GM12878 (cell line): ENCODE measurements around the gene OSBPL5. TPM values are rescaled to one million over a fixed set of nuclear protein-coding genes. Genes with fewer than 3 reads are reported as not detected.

Experiments used
- ATAC-seq: fragments of 200-7000 bp; cut with Tn5 transposase; 3 replicates; pipeline ENCODE4 v1.9.1; 2020; ENCODE audit warnings: mild to moderate bottlenecking, moderate library complexity
- BruUV-seq: library from RNA; stranded (reverse); fragments of 400-500 nt; replicated peaks from 2 replicates; lab custom pipeline; 2021; lab: Mats Ljungman, UMichigan
- CTCF ChIA-PET: fragments of 300-600 bp; sonication (Branson Sonifier 250); formaldehyde crosslinking; extraction: SDS; loops from one replicate; lab custom pipeline; 2021; ENCODE audit warnings: inconsistent platforms; lab: Yijun Ruan, JAX
- POLR2A ChIA-PET: fragments of 350-600 bp; formaldehyde crosslinking; extraction: SDS; loops from one replicate; lab custom pipeline; 2021; ENCODE audit warnings: inconsistent platforms; lab: Charles Lee
- RAD21 ChIA-PET: fragments of 300-600 bp; sonication (Branson Sonifier 250); formaldehyde crosslinking; loops from one replicate; lab custom pipeline; 2023; ENCODE audit warnings: antibody characterized with exemption; ENCODE audit not compliant: unreplicated experiment; lab: Charles Lee
- SMC1A ChIA-PET: fragments of 300-600 bp; sonication (Branson Sonifier 250); formaldehyde crosslinking; loops from one replicate; lab custom pipeline; 2023; ENCODE audit not compliant: unreplicated experiment, uncharacterized antibody; lab: Charles Lee
- DNase-seq: peaks from one replicate; pipeline ENCODE4 v3.0.0-alpha.2; 2011; ENCODE audit warnings: low read depth, low spot score
- FAIRE-seq: peaks from 3 replicates; lab custom pipeline; 2011; peaks lifted over from hg19 to GRCh38; lab: Jason Lieb, UNC
- H2AFZ ChIP-seq: 2 replicates; pipeline ENCODE4 v1.6.0; 2011; ENCODE audit warnings: low read depth, low read length, control low read depth; ENCODE audit not compliant: control insufficient read depth
- H3K27ac ChIP-seq: 2 replicates; pipeline ENCODE4 v1.5.1; 2011; ENCODE audit warnings: control low read depth; ENCODE audit not compliant: control insufficient read depth, insufficient read depth
- H3K27me3 ChIP-seq, 2 experiments: replicated peaks in 1 of 2; 2 replicates each; pipeline versions ENCODE4 v1.6.0 to v1.6.1; 2011; ENCODE audit warnings: low read length in 1 of 2; ENCODE audit not compliant: control insufficient read depth in 2 of 2, insufficient read depth in 2 of 2
- H3K36me3 ChIP-seq, 2 experiments: 2 replicates each; pipeline ENCODE4 v1.5.1; 2011; ENCODE audit warnings: low read length in 1 of 2; ENCODE audit not compliant: control insufficient read depth in 2 of 2, insufficient read depth in 2 of 2
- H3K4me1 ChIP-seq: 2 replicates; pipeline ENCODE4 v1.6.1; 2011; ENCODE audit warnings: mild to moderate bottlenecking, low read length, moderate library complexity, mixed read lengths; ENCODE audit not compliant: control insufficient read depth, insufficient read depth
- H3K4me2 ChIP-seq: 2 replicates; pipeline ENCODE4 v1.6.0; 2011; ENCODE audit warnings: control low read depth; ENCODE audit not compliant: control insufficient read depth, insufficient read depth
- H3K4me3 ChIP-seq: fragments of 200-600 bp; sonication (generic); 2 replicates; pipeline ENCODE4 v1.5.1; 2016
- H3K79me2 ChIP-seq: 2 replicates; pipeline ENCODE4 v1.6.0; 2011; ENCODE audit warnings: low read length; ENCODE audit not compliant: control insufficient read depth, insufficient read depth
- H3K9ac ChIP-seq: 2 replicates; pipeline ENCODE4 v1.8.0; 2011; ENCODE audit warnings: low read length, control low read depth, mixed read lengths; ENCODE audit not compliant: control insufficient read depth, insufficient read depth
- H3K9me3 ChIP-seq: replicated peaks from 3 replicates; pipeline ENCODE4 v1.5.1; 2011; ENCODE audit warnings: mild to moderate bottlenecking, low read length; ENCODE audit not compliant: control insufficient read depth, insufficient read depth
- H4K20me1 ChIP-seq: 2 replicates; pipeline ENCODE4 v1.6.0; 2011; ENCODE audit not compliant: control insufficient read depth, insufficient read depth
- CHD1 ChIP-seq: IDR thresholded peaks from 2 replicates; pipeline ENCODE4 v1.6.1; 2012; ENCODE audit warnings: low read depth, low read length, improper control_type of control experiment
- KLF5 ChIP-seq: fragments of 450-650 bp; IDR thresholded peaks from 2 replicates; pipeline ENCODE4 v1.6.1; 2014; ENCODE audit warnings: mild to moderate bottlenecking; ENCODE audit not compliant: partially characterized antibody
- MYB ChIP-seq: fragments of 150-350 bp; IDR thresholded peaks from 2 replicates; pipeline ENCODE4 v1.6.1; 2014; ENCODE audit warnings: mild to moderate bottlenecking, low read depth, low read length, borderline replicate concordance
- NRF1 ChIP-seq: conservative IDR thresholded peaks from 2 replicates; pipeline ENCODE4 v1.6.1; 2011; ENCODE audit warnings: mild to moderate bottlenecking, low read depth, low read length, improper control_type of control experiment
- RELB ChIP-seq: fragments of 450-650 bp; IDR thresholded peaks from 2 replicates; pipeline ENCODE4 v1.6.1; 2017; ENCODE audit warnings: low read depth, mild to moderate bottlenecking, moderate library complexity
- REST ChIP-seq: IDR thresholded peaks from 2 replicates; pipeline ENCODE4 v1.6.1; 2012; ENCODE audit warnings: mild to moderate bottlenecking, low read depth, low read length
- STAT3 ChIP-seq: IDR thresholded peaks from 2 replicates; pipeline ENCODE4 v1.6.1; 2011; ENCODE audit warnings: low read depth, low read length, improper control_type of control experiment
- SUZ12 ChIP-seq: fragments of 200-600 bp; sonication (generic); IDR thresholded peaks from one replicate; pipeline ENCODE4 v1.6.1; 2018; ENCODE audit warnings: antibody characterized with exemption, mild to moderate bottlenecking; ENCODE audit not compliant: unreplicated experiment
- ZZZ3 ChIP-seq: IDR thresholded peaks from 2 replicates; pipeline ENCODE4 v1.6.1; 2011; ENCODE audit warnings: low read depth; ENCODE audit not compliant: control insufficient read depth, insufficient read length
- WGBS: methylation state at CpG from one replicate; pipeline ENCODE4 v1.1.6; 2016; ENCODE audit warnings: low lambda C conversion rate; ENCODE audit not compliant: insufficient replicate concordance, insufficient coverage; ENCODE audit errors: missing lambda C conversion rate; 5-methylcytosine and 5-hydroxymethylcytosine counted together
- in situ Hi-C: fragments of 300-500 bp; cut with MboI; formaldehyde crosslinking; loops from 9 replicates; pipeline ENCODE4 v1.14.3; 2018; ENCODE audit warnings: mixed read lengths
- intact Hi-C: fragments of 100-400 bp; cut with micrococcal nuclease; formaldehyde crosslinking; loops from one replicate; pipeline ENCODE4 v1.14.2; 2022; ENCODE audit not compliant: unreplicated experiment
- polyA plus RNA-seq, 11 experiments: library from polyadenylated mRNA; depleted of rRNA in 4 of 11; unstranded in 6 of 11; stranded (reverse) in 5 of 11; fragments of >200 nt; fragmentation: Nextera tagmentation in 4 of 11; fragmentation: Illumina TruSeq in 1 of 11; extraction: Ambion mirVana in 4 of 11; extraction: Trizol in 1 of 11; gene quantifications; 1 replicate in 1 of 11; 2 replicates in 10 of 11; pipeline versions ENCODE4 v1.2.1 to v1.2.3, GENCODE V29; 2011 to 2016; ENCODE audit warnings: inconsistent platforms in 2 of 11, missing spikeins in 2 of 11, low read depth in 1 of 11
- total RNA-seq, 4 experiments: library from RNA; depleted of rRNA in 3 of 4; stranded (reverse); fragments of >200 nt in 3 of 4; fragmentation: Illumina TruSeq in 1 of 4; extraction: Trizol in 1 of 4; gene quantifications; 2 replicates each; pipeline versions ENCODE4 v1.2.1 to v1.2.3, GENCODE V29; 2013 to 2021
- TF ChIP-seq, protein P1 (sequence below): fragments of 450-650 bp; IDR thresholded peaks from 2 replicates; pipeline ENCODE4 v1.6.1; 2016; ENCODE audit warnings: mild to moderate bottlenecking, moderate library complexity, borderline replicate concordance

Gene OSBPL5
- total and polyA plus RNA-seq, 10 of the 15 experiments (the other 5 are each of a cell fraction or from before 2014, with no cell fraction given) = not detected

DNA sequence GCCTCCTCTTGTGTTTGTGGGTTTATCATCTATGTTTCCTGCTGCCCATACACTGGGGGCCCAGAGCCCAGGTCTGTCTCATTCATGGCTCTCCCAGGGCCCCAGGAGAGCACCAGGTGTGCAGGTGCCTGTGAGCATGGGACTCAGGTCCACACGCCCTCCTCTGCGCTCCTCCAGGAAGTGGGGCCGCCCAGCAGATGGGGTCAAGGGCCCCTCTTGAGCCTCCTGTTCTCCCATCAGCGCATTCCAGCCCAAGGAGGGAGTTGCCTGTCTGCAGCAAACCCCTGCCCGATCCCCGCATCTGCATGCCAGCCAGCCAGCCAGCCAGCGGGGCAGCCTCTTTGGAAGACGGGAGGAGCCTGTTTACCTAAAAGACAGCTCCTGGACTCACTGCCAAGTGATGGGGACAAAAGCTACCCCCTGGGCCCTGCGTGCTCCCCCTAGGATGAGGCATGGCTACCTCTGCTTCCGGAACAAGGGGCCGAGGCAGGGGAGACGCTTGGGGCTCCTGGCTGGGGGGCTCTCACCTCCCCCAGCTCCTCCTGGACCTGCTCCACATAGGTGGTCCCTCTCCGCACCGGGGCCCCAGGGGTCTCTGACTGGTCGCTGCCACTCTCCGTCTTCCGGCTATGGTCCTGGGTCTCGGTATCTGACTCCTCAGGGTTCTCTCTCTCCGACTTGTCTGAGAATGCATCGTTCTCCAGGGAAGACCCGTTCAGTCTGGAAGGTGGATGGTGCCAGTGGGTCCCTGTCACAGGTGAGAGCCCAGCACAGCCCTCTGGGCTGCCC, 58.2 kb downstream of the OSBPL5 start (continued):
- TF ChIP-seq REST (no peak), NRF1 (no peak)
- TF ChIP-seq, all 136 proteins: peak for 0

DNA sequence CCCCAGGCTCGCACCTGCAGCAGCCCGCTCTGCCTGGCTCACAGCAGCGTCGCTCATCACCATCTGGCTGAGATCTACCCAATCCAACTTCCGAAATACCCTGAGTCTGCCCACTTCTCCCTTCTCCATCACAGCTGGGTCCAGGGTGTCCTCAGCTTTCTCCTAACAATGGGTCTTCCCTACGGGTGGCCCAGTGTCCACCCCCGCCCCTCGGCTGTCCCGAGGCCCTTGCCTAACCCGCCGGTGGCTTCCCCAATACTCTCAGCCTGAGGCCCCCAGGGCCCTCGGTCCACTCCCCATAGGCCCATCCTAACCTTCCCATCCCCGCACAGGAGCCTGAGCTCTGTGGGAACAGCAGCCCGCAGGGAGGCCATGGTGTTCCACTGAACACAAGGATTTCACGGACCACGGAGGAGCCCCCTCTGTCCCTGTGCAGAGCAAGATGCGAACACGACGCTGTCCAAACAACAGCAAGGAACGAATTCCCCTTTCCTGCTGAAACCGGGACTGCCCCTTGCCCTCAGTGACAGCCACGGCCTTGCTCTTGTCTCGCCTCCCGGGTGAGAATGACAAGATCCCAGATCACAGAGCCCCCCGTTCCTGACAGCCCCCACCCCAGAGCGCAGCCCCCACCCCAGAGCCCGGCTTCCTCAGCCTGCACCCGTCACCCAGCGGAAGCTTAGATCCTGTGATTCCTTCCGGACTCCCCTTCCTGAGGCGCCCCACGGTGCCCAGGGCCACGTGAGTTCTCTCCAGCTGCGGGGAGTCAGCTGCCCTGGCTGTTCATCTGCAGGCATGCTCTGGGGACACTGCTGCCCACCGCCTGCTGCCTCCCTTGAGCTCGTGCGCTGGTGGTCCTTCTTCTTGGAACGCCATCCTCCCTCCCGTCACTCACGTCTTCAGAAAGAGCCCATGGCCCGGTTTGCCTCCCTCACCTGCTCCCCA, 59.0 kb downstream of the OSBPL5 start:
- SMC1A ChIA-PET = no interaction called here
- ATAC-seq = no peak
- TF ChIP-seq MYB (no peak), RELB (no peak), STAT3 (no peak), CHD1 (no peak), KLF5 (no peak), ZZZ3 (no peak), SUZ12 (no peak)
- TF ChIP-seq, protein P1, sequence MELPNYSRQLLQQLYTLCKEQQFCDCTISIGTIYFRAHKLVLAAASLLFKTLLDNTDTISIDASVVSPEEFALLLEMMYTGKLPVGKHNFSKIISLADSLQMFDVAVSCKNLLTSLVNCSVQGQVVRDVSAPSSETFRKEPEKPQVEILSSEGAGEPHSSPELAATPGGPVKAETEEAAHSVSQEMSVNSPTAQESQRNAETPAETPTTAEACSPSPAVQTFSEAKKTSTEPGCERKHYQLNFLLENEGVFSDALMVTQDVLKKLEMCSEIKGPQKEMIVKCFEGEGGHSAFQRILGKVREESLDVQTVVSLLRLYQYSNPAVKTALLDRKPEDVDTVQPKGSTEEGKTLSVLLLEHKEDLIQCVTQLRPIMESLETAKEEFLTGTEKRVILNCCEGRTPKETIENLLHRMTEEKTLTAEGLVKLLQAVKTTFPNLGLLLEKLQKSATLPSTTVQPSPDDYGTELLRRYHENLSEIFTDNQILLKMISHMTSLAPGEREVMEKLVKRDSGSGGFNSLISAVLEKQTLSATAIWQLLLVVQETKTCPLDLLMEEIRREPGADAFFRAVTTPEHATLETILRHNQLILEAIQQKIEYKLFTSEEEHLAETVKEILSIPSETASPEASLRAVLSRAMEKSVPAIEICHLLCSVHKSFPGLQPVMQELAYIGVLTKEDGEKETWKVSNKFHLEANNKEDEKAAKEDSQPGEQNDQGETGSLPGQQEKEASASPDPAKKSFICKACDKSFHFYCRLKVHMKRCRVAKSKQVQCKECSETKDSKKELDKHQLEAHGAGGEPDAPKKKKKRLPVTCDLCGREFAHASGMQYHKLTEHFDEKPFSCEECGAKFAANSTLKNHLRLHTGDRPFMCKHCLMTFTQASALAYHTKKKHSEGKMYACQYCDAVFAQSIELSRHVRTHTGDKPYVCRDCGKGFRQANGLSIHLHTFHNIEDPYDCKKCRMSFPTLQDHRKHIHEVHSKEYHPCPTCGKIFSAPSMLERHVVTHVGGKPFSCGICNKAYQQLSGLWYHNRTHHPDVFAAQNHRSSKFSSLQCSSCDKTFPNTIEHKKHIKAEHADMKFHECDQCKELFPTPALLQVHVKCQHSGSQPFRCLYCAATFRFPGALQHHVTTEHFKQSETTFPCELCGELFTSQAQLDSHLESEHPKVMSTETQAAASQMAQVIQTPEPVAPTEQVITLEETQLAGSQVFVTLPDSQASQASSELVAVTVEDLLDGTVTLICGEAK = no peak

More for the DNA sequence above, 59.0 kb downstream of the OSBPL5 start:
- 38% methylated on average over 35 of the region's 41 CpGs for WGBS
- RAD21 ChIA-PET = no interaction called here
- FAIRE-seq (no peak), DNase-seq (no peak)
- Histone ChIP-seq H4K20me1 (no peaks in the 10 kb centered on the region), H2AFZ (no peak overlapping the region), H3K36me3 (no peaks in the 10 kb centered on the region), H3K4me2 (no peak overlapping the region), H3K4me1 (no peaks in the 10 kb centered on the region), H3K27ac (no peak overlapping the region), H3K79me2 (no peaks in the 10 kb centered on the region), H3K9me3 (no peaks in the 10 kb centered on the region), H3K9ac (no peak overlapping the region), H3K4me3 (no peak overlapping the region), H3K27me3 (no peaks in the 10 kb centered on the region; a peak in 1 of 4 replicates)
- intact Hi-C loops (no loop called here), in situ Hi-C loops (no loop called here)
- CTCF ChIA-PET = interaction anchor here (1.6 kb wide), 1 partner anchor 14 kb away, joined by 3 read pairs; no protein-coding TSS in a partner anchor
- POLR2A ChIA-PET = no interaction called here
- BruUV-seq = no TSS peak
